HT-29 (cell line): ENCODE measurements around the gene LTB4R. TPM values are rescaled to one million over a fixed set of nuclear protein-coding genes. Genes with fewer than 3 reads are reported as not detected.

Source experiments
- small RNA-seq: library from RNA; depleted of rRNA; stranded (forward); fragments of <200 nt; gene quantifications from one replicate; pipeline ENCODE3, GENCODE V24; 2014
- total RNA-seq: library from RNA; depleted of rRNA; stranded (reverse); fragments of >200 nt; shearing (Covaris generic); gene quantifications from 2 replicates; pipeline ENCODE4 v1.2.3, GENCODE V29; 2014; rRNA removed

The LTB4R gene
- total RNA-seq, 1 experiment from 2014 or later = 9.8 TPM

Small RNA genes within 50 kb of the gene (small RNA-seq; reads per million reads assigned to genes)
- gene RF00026 = not detected

Other genes with a start within 250 kb of the LTB4R start
- not detected in 2 replicates for gene CPNE6, start 239.9 kb upstream of the LTB4R start, total RNA-seq
- gene PCK2, start 217.2 kb upstream of the LTB4R start, total RNA-seq = 30.5 and 36.1 TPM in 2 replicates
- gene DCAF11, start 196.7 kb upstream of the LTB4R start, total RNA-seq = 75.8 and 81.2 TPM in 2 replicates
- 4.5 and 6.5 TPM in 2 replicates for gene NRL, start 196.6 kb upstream of the LTB4R start, total RNA-seq
- 0.13 and 0.74 TPM in 2 replicates for gene FITM1, start 180.8 kb upstream of the LTB4R start, total RNA-seq
- gene PSME1, start 175.3 kb upstream of the LTB4R start, total RNA-seq = 164 and 172 TPM in 2 replicates
- 52.4 and 63.9 TPM in 2 replicates for gene EMC9, start 169.9 kb upstream of the LTB4R start, total RNA-seq
- gene PSME2, start 164.9 kb upstream of the LTB4R start, total RNA-seq = 175 and 210 TPM in 2 replicates
- 62.3 and 67.8 TPM in 2 replicates for gene RNF31, start 164.0 kb upstream of the LTB4R start, total RNA-seq
- gene IRF9, start 150.2 kb upstream of the LTB4R start, total RNA-seq = 49.6 and 69.8 TPM in 2 replicates
- 3.4 and 14.0 TPM in 2 replicates for gene REC8, start 139.4 kb upstream of the LTB4R start, total RNA-seq
- 110 and 182 TPM in 2 replicates for gene IPO4, start 122.7 kb upstream of the LTB4R start, total RNA-seq
- gene TM9SF1, start 116.1 kb upstream of the LTB4R start, total RNA-seq = 41.4 and 44.4 TPM in 2 replicates
- not detected in 2 replicates for gene TSSK4, start 105.8 kb upstream of the LTB4R start, total RNA-seq
- 18.8 and 26.4 TPM in 2 replicates for gene CHMP4A, start 98.0 kb upstream of the LTB4R start, total RNA-seq
- 9.8 and 16.3 TPM in 2 replicates for gene MDP1, start 95.4 kb upstream of the LTB4R start, total RNA-seq
- gene NEDD8, start 79.1 kb upstream of the LTB4R start, total RNA-seq = 104 and 143 TPM in 2 replicates
- 37.3 and 40.6 TPM in 2 replicates for gene GMPR2, start 78.6 kb upstream of the LTB4R start, total RNA-seq
- 29.1 and 35.9 TPM in 2 replicates for gene TINF2, start 68.9 kb upstream of the LTB4R start, total RNA-seq
- gene TGM1, start 48.3 kb upstream of the LTB4R start, total RNA-seq = 2.2 and 2.8 TPM in 2 replicates
- gene RABGGTA, start 39.9 kb upstream of the LTB4R start, total RNA-seq = 32.1 and 34.4 TPM in 2 replicates
- 19.7 and 20.1 TPM in 2 replicates for gene DHRS1, start 11.7 kb upstream of the LTB4R start, total RNA-seq
- 26.8 and 27.7 TPM in 2 replicates for gene NOP9, start 11.7 kb upstream of the LTB4R start, total RNA-seq
- gene CIDEB, start 3.5 kb upstream of the LTB4R start, total RNA-seq = 0.31 and 2.3 TPM in 2 replicates
- 13.3 and 16.5 TPM in 2 replicates for gene LTB4R2, start 1.4 kb upstream of the LTB4R start, total RNA-seq
- gene ADCY4, start 23.6 kb downstream of the LTB4R start, total RNA-seq = 1.6 and 2.9 TPM in 2 replicates
- gene RIPK3, start 28.5 kb downstream of the LTB4R start, total RNA-seq = 20.7 and 24.9 TPM in 2 replicates
- 2.9 and 4.3 TPM in 2 replicates for gene NFATC4, start 56.7 kb downstream of the LTB4R start, total RNA-seq
- 21.3 and 25.1 TPM in 2 replicates for gene NYNRIN, start 87.5 kb downstream of the LTB4R start, total RNA-seq
- gene CBLN3, start 118.2 kb downstream of the LTB4R start, total RNA-seq = 0.70 and 2.5 TPM in 2 replicates
- 60.6 and 72.2 TPM in 2 replicates for gene KHNYN, start 118.5 kb downstream of the LTB4R start, total RNA-seq
- 25.5 and 32.6 TPM in 2 replicates for gene SDR39U1, start 131.3 kb downstream of the LTB4R start, total RNA-seq
- not detected in 2 replicates for gene CMA1, start 196.8 kb downstream of the LTB4R start, total RNA-seq